PC-9 (cell line): ENCODE measurements around the gene GRPEL2.

ENCODE experiments used
- CTCF ChIP-seq: fragments of 200-600 bp; sonication (generic); conservative IDR thresholded peaks from 2 replicates; pipeline ENCODE4 v1.6.1; 2017; ENCODE audit warnings: mixed run types, antibody characterized with exemption, mild to moderate bottlenecking, moderate library complexity
- EZH2 ChIP-seq: fragments of 200-600 bp; sonication (generic); IDR thresholded peaks from 2 replicates; pipeline ENCODE4 v1.8.0; 2017; ENCODE audit warnings: antibody characterized with exemption, low read depth

- TF ChIP-seq CTCF (no peak), EZH2 (no peak)
Measured at GRCh38 chr5:149310947-149311658, 34.2 kb upstream of the GRPEL2 start.
